ENCODE results near the gene KIRREL2.
A peak's percentile ranks its signal among the peaks of the same experiment; 100 is the strongest.

KIRREL2 gene

DNA sequence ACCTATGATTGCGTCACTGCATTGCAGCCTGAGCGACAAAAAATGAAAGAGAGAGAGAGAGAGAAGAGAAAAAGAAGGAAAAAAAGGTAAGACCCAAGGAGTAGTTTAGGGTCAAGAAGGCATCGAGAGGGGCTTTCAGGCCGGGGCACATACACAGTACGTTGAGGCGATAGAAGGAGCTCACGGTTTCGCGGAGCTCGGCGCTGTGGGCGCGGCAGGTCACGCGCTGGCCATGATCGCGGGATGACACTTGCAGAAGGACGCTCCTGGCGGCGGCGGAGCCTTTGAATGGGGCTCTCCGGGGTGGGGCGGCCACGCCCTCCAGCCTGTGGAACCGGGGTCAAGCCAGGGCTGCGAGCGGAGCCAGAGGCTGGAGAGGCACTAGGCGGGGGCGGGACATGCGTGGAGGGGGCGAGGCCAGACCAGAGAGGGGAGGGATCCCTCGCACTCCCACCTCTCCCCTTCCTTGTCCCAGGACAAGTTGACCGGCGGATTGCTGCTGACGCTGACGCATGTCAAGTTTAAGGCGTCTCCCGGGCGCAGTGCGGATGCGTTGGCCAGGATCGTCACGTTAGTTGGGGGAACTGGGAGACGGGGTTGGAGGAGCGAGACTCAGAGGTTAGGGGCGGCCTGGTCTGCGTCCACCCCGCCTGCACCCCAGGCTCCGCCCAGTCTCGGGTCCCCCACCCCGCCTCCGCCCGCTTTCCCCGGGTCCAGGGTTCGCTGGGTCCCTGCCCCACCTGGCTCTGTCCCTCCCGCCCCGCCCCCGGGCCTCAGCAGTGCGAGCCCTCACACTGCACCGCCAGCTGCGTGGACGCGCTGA lies 11.3 kb upstream of the KIRREL2 start:
- no peak for DNase-seq

DNA sequence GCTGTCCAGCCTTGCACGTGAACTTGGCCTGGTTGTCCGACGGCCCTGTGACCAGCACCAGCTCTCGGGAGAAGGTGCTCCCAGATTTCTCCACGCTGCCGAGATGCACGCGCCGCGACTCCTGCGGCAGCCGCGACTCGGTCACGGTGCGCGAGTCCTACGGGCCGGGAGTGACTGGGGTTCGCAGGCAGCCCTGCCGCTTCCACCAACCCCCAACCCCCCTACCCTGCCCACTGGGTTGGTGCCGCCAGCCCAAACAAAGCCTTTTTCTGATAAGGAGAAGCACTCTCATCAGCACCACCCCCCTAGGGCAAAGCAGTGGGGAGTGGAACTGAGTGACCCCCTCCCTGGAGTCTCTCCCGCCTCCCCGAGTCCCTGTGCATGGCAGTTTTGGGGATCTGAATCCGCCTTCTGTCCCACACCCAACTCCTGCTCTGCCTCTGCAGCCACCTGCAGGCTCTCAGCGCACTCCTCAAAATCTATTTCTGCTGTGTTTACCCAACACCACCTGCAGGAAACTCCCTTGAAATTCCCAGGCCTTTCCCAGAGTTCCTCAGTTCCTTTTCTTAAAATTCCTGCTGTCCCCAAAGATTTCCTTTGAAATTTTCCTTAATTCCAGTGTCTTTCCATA lies 10.6 kb upstream of the KIRREL2 start:
- DNase-seq: peak; percentile 31

DNA sequence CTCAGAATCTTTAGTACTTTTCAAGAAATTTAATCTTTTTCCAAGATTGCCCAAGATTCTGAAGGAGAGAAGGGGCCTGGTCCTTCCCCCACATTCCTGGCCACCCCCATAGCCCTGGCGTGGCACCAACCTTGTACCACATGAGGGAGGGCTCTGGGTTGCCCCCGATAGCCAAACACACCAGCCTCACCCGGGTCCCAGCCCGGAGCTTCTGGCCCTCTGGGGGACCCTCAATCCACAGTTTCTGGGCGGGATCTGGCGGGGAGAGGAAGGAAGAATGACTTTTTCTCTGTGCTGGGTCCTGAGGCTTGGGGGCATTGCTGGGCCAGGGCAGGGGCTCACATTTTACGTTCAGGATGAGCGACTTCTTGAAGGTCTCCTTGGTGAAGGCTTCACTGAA lies 8.8 kb upstream of the KIRREL2 start:
- no peak for DNase-seq

DNA sequence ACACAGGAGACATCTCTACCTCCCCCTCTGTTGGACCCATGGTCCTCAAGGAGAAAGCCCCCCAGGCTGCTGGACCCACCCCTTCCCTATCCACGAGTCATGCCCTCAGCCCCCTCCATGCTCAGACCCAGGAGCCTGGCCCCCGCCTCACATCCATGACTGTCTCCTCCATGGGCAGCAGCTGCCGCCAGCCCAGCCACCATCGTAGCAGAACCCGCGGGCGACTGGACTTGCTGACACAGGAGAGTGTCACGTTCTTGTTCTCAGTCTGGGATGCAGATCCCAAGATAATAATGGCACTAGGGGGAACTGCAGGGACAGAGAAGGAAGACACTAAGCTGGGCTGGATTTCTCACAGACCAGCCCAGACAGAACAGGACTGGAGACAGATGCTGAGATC lies 8.2 kb upstream of the KIRREL2 start:
- no peak for DNase-seq

DNA sequence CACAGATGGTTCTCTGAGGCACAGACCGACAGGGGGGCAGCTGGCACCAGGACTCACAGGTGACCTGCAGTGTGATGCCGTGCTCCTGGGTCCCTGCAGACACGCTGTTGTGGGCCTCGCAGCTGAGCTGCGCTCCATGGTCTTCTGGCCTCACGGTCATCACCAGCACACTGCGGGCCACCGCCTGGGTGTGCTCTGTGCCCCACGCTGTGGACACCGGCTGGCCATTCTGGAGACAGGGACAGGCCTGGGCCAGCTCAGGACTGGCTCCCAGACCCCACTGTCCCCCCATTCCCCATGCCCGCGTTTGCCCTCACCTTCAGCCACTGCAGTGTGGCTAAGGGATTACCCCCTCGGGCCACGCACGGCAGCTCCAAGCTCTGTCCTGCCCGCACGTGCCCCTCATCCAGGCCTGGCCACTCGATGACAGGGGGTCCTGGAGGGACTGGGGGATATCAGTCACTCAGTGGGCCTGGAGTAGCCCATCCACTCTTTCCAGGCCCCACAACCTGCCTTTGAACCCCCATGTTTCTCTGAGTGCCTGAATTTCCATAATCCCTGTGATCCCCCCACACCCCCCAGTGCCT lies 7.7 kb upstream of the KIRREL2 start:
- no peak for DNase-seq

DNA sequence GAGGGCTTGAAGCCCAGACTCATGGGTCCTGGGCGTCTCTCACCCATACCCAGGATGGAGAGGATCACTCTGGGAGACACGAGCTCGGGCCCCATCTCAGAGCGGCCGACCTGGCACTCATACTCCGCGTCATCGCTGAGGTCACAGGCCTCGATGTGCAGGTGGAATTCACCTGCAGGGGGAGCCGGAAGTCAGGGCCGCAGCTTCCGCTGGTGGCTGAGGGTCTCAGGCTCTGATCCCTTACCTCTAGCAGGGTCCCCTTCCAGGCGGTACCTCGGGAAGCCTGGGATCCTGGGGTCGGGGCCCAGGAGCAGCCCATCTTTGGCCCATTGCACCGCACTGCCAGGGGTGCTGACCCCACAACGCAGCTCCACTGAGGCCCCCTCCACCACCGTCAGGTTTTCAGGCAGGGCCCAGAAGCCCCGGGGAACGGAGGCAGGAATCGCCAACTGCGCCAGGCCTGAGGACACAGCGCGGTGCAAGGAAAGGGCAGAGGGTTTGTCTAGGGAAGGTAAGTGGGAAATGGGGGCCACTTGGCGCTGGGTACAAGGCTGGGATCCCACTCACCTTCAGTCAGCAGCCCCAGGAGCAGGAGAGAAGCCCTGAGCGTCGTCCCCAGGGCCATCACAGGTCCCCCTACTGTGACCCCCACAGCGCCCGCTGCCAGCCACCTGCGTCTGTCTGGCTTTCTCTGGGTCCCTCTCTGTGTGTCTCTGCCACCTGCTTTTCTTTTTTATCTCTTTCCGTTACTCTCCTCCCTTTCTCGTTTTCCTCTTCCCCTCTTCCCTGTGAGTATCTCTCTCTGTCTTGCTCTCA lies 5.3 kb upstream of the KIRREL2 start:
- no peak for DNase-seq

DNA sequence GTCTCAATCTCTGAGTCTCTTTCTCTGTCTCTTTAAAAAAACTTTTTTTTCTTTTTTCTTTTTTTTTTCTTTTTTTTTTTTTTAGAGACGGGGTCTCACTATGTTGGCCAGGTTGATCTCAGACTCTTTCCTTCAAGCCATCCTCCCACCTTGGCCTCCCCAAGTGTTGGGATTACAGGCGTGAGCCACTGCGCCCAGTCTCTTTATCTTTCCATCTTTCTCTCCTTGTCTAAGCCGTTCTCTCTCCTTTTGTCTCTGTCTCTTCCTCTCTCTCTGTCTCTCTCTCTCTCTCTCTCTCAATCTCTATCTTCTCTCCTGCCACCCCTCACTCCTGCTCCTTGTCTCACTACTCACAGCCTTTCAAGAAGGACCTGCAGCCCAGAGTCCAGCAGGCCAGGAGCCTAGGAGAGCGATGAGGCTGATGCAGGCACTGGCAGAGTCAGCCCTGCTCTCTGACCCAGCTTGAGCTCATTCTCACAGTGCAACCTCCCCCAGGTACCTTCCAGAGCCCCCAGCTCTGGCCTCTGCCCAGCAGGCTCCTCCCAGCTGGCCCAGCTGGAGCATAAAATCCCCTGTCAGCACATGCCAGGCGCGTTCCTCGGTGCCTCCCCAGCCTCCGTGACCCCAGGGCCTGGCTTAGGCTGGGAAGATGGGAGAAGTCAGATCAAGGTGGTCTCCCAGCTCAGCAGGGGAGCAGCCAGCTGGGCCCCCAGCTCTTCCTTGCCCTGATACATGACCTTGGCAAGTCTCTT lies 4.5 kb upstream of the KIRREL2 start, which contains the start of gene NPHS1:
Gene NPHS1, minus strand, starts transcription at position 476 of the 752 bp plus-strand sequence. CDS start 667 bp downstream, outside the sequence.
- no peak for DNase-seq

DNA sequence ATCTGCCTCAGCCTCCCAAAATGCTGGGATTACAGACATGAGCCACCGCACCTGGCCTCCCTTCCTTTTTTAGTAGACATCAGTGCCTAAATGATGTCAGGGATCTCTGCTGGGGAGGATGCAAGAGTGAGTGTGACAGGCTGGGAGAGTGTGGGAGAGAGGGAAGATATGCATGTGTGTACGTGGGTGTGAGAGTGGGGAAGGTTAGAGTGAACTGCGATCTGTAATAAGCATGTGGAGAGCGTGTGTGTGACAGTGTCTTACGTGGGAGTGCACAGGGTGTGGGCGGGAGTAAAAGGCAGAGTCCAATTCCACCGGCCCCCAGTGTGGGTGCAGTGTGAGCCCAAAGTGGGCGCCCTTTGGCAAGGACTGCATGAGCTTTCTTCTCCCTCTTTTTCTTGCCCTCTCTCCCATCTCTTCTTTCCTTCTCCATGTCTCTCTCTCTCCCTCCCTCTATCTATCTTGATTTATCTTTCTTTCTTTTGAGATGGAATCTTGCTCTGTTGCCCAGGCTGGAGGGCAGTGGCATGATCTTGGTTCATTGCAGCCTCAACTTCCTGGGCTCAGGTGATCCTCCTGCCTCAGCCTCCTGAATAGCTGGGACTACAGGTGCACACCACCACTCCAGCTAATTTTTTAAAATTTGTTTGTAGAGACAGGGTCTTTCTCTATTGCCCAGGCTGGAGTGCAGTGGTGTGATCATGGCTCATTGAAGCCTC lies 3.5 kb upstream of the KIRREL2 start:
- no peak for DNase-seq

DNA sequence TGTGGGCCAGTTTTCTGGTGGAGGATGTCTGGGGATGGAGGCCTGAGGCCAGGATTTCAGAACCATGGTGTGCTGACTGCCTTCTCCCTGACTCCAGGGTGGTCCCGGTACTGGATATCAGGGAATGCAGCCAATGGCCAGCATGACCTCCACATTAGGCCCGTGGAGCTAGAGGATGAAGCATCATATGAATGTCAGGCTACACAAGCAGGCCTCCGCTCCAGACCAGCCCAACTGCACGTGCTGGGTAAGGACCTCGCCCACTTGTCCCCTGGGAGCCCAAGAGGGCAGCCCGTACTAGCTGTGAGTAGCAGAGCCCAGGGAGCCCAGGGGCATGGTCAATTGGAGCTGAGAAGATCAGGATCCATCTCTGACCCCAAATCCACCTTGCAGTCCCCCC lies 1.6 kb downstream of the KIRREL2 start:
- DNase-seq: no peak

DNA sequence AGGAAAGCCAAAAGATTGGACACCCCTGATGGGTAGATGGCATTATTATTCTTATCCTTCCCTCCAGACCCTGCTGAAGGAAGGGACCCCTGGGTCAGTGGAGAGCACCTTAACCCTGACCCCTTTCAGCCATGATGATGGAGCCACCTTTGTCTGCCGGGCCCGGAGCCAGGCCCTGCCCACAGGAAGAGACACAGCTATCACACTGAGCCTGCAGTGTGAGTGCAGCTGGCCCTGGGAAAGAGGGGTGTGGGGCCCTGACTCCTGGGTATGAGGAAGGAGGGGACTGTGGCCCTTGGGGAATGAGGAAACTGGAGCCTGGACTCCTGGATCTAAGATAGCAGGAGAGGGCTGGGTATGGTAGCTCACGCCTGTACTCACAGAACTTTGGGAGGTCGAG lies 2.7 kb downstream of the KIRREL2 start:
- no peak for DNase-seq

DNA sequence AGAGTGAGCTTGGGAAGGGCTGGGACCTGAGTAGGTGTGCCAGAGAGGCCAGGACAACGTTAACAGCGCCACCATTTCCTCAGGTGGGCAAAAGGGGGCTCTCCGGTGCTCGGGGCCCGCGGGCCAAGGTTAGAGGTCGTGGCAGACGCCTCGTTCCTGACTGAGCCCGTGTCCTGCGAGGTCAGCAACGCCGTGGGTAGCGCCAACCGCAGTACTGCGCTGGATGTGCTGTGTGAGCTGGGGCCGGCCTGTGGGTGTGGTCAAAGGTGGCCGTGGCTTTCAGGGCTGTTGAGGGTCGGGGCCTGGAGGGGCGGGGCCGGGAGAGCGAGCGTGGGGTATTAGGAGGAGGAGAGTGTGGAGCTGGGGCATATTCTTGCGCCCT lies 3.7 kb downstream of the KIRREL2 start:
- DNase-seq: no peak

DNA sequence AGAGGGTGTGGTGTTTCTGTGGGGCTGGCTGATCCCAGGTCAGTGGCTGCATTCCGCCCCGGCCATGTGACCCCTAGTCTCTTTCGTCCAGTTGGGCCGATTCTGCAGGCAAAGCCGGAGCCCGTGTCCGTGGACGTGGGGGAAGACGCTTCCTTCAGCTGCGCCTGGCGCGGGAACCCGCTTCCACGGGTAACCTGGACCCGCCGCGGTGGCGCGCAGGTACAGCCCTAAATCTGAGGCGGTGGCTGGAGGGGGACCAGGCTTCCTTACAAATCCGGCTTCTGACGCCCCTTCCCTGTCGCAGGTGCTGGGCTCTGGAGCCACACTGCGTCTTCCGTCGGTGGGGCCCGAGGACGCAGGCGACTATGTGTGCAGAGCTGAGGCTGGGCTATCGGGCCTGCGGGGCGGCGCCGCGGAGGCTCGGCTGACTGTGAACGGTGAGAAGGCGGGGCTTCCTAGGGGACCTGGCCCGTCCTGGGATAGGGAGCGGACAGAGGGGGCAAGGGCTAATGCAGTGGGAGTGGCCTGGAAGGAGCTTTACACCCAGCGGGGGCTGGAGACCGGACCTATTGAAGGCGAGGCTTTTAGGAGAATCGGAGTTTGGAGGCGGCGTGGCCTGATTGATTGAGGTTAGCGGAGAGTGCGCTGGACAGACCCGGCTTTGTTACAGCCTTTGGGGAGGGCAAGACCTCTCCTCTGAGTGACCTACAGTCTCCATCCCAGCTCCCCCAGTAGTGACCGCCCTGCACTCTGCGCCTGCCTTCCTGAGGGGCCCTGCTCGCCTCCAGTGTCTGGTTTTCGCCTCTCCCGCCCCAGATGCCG lies 4.3 kb downstream of the KIRREL2 start:
- DNase-seq: no peak

DNA sequence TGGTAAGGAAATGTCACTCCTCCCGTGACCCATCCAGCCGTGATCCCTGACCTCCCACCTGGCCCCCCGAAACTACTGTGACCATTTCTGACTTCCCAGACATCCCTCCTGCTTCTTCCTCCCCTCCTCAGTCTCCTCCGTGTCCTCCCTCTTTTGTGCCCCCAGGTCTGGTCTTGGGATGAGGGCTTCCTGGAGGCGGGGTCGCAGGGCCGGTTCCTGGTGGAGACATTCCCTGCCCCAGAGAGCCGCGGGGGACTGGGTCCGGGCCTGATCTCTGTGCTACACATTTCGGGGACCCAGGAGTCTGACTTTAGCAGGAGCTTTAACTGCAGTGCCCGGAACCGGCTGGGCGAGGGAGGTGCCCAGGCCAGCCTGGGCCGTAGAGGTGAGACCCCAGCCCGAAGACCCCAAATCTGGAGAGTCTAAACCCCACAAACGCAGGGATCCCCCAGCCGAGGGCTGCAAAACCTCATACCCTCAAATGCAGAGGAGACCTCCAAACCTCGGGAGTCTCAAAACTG lies 5.0 kb downstream of the KIRREL2 start:
- no peak for DNase-seq

DNA sequence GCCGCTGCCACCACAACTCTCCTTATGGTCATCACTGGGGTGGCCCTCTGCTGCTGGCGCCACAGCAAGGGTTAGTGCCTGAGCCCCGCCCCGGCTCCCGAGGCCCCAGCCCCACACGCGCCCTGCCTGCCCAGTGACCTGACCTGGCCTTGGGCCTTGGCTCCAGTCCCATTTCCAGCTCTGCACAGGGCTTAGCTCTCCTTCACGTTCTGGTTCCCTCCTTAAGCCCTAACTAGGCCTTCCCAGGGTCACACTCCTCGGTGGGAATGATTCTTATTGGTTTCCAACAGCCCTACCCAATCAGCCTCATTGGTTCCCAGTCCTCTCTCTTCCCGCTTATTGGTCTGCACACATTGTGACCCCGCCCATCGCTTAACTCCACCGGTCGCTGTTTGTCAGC lies 5.8 kb downstream of the KIRREL2 start:
- no peak for DNase-seq

DNA sequence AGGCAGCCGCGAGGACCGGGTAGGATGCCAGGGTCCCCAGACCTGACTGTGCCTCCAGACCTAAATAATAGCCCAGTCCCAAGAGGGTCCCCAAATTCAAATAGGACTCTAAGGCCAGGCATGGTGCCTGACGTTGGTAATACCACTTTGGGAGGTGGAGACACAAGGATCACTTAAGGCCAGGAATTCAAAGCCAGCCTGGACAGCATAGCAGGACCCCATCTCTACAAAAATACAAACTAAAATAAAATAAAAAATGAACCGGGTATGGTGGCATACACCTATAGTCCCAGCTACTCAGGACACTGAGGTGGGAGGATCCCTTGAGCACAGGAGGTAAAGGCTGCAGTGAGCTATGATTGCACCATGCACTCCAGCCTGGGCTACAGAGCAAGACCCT lies 6.3 kb downstream of the KIRREL2 start:
- DNase-seq: no peak

DNA sequence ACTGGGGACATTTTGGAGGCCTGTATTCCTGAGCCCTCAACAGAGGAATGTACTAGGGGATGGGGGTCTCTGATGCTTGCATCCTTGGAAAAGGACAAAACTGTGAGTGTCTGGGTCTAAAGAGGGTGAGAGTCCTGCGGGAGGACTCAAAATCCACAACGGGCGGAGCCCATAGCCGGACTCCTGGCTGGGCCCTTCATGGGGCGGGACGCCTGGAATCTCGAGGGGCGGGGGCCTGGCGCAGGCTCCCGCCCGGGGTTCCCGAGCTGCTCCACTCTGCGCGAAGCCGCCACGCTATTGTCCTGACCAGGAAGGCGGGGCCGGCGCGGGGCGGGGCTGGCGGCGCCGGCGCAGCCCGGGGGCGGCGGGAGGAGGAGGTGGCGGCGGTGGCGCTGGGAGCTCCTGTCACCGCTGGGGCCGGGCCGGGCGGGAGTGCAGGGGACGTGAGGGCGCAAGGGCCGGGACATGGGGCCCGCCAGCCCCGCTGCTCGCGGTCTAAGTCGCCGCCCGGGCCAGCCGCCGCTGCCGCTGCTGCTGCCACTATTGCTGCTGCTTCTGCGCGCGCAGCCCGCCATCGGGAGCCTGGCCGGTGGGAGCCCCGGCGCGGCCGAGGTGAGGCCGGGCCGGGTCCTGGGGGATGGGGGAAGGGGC lies 11.6 kb downstream of the KIRREL2 start, which contains the start of gene APLP1:
Gene APLP1, plus strand, starts transcription at position 403 of the 651 bp plus-strand sequence. Its CDS starts 63 bp downstream, at position 466.
- peak; percentile 66 for DNase-seq

DNA sequence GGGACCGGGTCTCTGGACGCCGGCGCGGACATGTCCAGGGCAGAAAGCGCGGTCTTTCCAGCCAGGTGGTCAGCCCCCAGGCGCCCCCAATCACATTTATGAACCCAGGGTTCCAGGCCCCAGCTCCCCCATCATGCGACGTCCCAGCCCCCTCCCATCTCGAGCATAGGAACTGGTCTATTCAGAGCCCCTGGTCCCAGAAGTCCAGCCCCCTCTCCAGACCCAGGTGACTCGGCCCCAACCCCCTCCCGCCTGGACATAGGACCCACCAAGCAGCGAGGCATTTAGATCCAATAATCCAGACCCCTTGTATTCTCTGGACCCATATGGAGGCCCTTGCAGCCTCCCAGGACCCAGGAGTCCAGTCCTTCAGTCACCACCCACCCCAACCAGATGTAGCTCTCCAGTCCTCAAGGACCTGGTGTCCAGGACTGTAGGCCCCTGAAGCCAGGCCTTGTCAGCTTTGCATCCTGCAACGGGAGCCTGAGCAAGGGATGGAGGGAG lies 12.2 kb downstream of the KIRREL2 start:
- DNase-seq: no peak

DNA sequence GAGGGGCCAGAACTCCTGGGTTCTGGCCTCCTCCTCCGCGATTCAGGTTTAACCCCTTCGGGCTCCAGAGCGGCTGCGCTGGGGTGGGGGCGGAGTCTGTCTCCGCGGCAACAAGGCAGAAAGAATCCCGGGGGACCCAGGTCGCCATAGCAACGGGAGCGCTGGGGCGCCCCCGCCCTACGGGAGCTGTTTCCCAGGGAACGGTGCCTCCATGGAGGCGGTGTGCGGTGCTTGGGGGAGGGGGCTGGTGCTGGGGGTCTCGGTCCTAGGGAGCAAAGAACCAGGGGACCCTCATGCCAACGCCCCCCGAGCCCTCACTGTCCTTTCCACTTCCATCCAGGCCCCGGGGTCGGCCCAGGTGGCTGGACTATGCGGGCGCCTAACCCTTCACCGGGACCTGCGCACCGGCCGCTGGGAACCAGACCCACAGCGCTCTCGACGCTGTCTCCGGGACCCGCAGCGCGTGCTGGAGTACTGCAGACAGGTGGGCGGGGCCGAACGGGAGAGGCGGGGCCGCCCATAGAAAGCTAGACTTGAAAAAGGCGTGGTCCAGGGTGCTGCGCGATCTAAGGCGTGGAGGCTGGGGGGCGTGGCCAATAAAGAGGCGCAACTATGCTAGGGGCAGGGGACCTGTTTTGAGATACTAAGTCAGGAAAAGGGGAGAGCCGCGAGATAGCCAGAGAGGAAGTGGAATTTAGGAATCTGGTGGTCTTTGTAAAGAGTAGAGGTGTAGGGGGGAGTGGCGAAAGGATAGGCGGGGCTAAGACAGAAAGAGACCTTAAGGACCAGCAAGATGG lies 12.8 kb downstream of the KIRREL2 start:
- peak; percentile 93 for DNase-seq

All from COR-L47 (cell line).